PC-9 (cell line): ENCODE data around the gene FOXD4L1. TPM values are rescaled to one million over a fixed set of nuclear protein-coding genes. Genes with fewer than 3 reads are reported as not detected.
"Not testable (repeated sequence)": the region's sequence is repeated elsewhere in the genome, so short reads cannot be mapped to it uniquely, and the experiment has no call there.

Experiments
- Bru-seq: library from RNA; stranded (reverse); fragments of 400-500 nt; gene quantifications from one replicate; lab custom pipeline; 2021; lab: Mats Ljungman, UMichigan
- BruChase-seq, 2 experiments: library from RNA; stranded (reverse); fragments of 400-500 nt; gene quantifications; one replicate each; lab custom pipeline; 2021; lab: Mats Ljungman, UMichigan
- BruUV-seq: library from RNA; stranded (reverse); fragments of 400-500 nt; replicated peaks from 2 replicates; lab custom pipeline; 2021; lab: Mats Ljungman, UMichigan
- CTCF ChIA-PET: fragments of 300-600 bp; sonication (Branson Sonifier 250); formaldehyde crosslinking; loops from one replicate; lab custom pipeline; 2022; ENCODE audit warnings: antibody characterized with exemption; lab: Charles Lee
- POLR2A ChIA-PET: fragments of 300-600 bp; sonication (Branson Sonifier 250); formaldehyde crosslinking; loops from one replicate; lab custom pipeline; 2022; ENCODE audit warnings: antibody characterized with exemption; ENCODE audit not compliant: unreplicated experiment; lab: Charles Lee
- DNase-seq, 2 experiments: peaks; one replicate each; pipeline versions ENCODE4 v3.0.0 to v3.0.0-alpha.2; 2015 to 2022; ENCODE audit warnings: mixed read lengths in 1 of 2
- H2AFZ ChIP-seq: fragments of 200-600 bp; sonication (generic); 2 replicates; pipeline ENCODE4 v1.8.1; 2017; ENCODE audit warnings: antibody characterized with exemption
- H3F3A ChIP-seq: fragments of 200-600 bp; sonication (generic); 2 replicates; pipeline ENCODE4 v1.8.1; 2017; ENCODE audit warnings: antibody characterized with exemption, mild to moderate bottlenecking, low read depth; ENCODE audit not compliant: insufficient read depth
- H3K27ac ChIP-seq: fragments of 200-600 bp; sonication (generic); 2 replicates; pipeline ENCODE4 v1.6.1; 2016; ENCODE audit warnings: mixed run types
- H3K27me3 ChIP-seq: fragments of 200-600 bp; sonication (generic); 2 replicates; pipeline ENCODE4 v1.6.1; 2016; ENCODE audit warnings: low read depth, mixed run types; ENCODE audit not compliant: insufficient read depth
- H3K36me3 ChIP-seq: fragments of 200-600 bp; sonication (generic); 2 replicates; pipeline ENCODE4 v1.6.1; 2016; ENCODE audit warnings: low read depth, mixed run types
- H3K4me1 ChIP-seq: fragments of 200-600 bp; sonication (generic); replicated peaks from 2 replicates; pipeline ENCODE4 v1.6.1; 2016; ENCODE audit warnings: mixed run types; ENCODE audit not compliant: insufficient read depth
- H3K4me2 ChIP-seq: fragments of 200-600 bp; sonication (generic); 2 replicates; pipeline ENCODE4 v1.6.1; 2017; ENCODE audit warnings: mixed run types
- H3K4me3 ChIP-seq: fragments of 200-600 bp; sonication (generic); 2 replicates; pipeline ENCODE4 v1.6.1; 2016; ENCODE audit warnings: mixed run types
- H3K79me2 ChIP-seq: fragments of 200-600 bp; sonication (generic); 2 replicates; pipeline ENCODE4 v1.6.1; 2017; ENCODE audit warnings: low read depth, mixed run types
- H3K9me2 ChIP-seq: fragments of 200-600 bp; sonication (generic); 2 replicates; pipeline ENCODE4 v1.8.1; 2017; ENCODE audit warnings: mild to moderate bottlenecking; ENCODE audit not compliant: insufficient read depth
- H3K9me3 ChIP-seq: fragments of 200-600 bp; sonication (generic); 2 replicates; pipeline ENCODE4 v1.8.1; 2016; ENCODE audit warnings: low read depth; ENCODE audit not compliant: insufficient read depth
- H4K20me1 ChIP-seq: fragments of 200-600 bp; sonication (generic); 2 replicates; pipeline ENCODE4 v1.8.1; 2017; ENCODE audit not compliant: insufficient read depth
- intact Hi-C: fragments of 100-400 bp; cut with micrococcal nuclease; formaldehyde crosslinking; loops from one replicate; pipeline ENCODE4 v1.10.0; 2022; ENCODE audit not compliant: unreplicated experiment
- long read RNA-seq: library from polyadenylated mRNA; stranded (forward); transcript quantifications from one replicate; pipeline ENCODE4 v2.0.0, GENCODE V29; 2022
- total RNA-seq: library from RNA; stranded (reverse); gene quantifications from 2 replicates; pipeline ENCODE4 v1.2.3, GENCODE V29; 2021

The FOXD4L1 gene
- 0.28 and 0.43 TPM in 2 replicates for total RNA-seq
- Bru-seq, nascent RNA, result percentile 34 among the genes with signal in this experiment
- BruChase-seq, experiment 1, labeled RNA remaining after a 2-hour chase, result percentile 40 among the genes with signal in this experiment
- BruChase-seq, experiment 2, labeled RNA remaining after a 6-hour chase, result percentile 46 among the genes with signal in this experiment
- long read RNA-seq, result 0 reads

GRCh38 chr2:113498365-113498764 lies at the start of gene FOXD4L1:
TSS of gene FOXD4L1 (plus strand) at chr2:113498665. CDS start at chr2:113499257, 592 bp downstream.
- H2AFZ ChIP-seq, H4K20me1 ChIP-seq, H3K9me3 ChIP-seq, H3K27ac ChIP-seq, BruUV-seq, H3F3A ChIP-seq, H3K4me1 ChIP-seq, DNase-seq, H3K27me3 ChIP-seq, intact Hi-C loops, CTCF ChIA-PET, POLR2A ChIA-PET, H3K9me2 ChIP-seq, H3K36me3 ChIP-seq, H3K79me2 ChIP-seq, H3K4me2 ChIP-seq, H3K4me3 ChIP-seq: not testable (repeated sequence)

- POLR2A ChIA-PET, H3K36me3 ChIP-seq, H4K20me1 ChIP-seq, H3K9me2 ChIP-seq, H3K4me2 ChIP-seq, H3K27me3 ChIP-seq, H3K4me3 ChIP-seq, DNase-seq, H3F3A ChIP-seq, H3K27ac ChIP-seq, H3K79me2 ChIP-seq, CTCF ChIA-PET, BruUV-seq, H2AFZ ChIP-seq, intact Hi-C loops, H3K4me1 ChIP-seq, H3K9me3 ChIP-seq: not testable (repeated sequence)
Measured at GRCh38 chr2:113465770-113466169, 32.7 kb upstream of the FOXD4L1 start.

GRCh38 chr2:113476688-113477368 lies 21.6 kb upstream of the FOXD4L1 start:
- intact Hi-C loops, H4K20me1 ChIP-seq, H3K9me3 ChIP-seq, POLR2A ChIA-PET, H3F3A ChIP-seq, H3K4me3 ChIP-seq, CTCF ChIA-PET, H3K4me2 ChIP-seq, H3K4me1 ChIP-seq, H3K36me3 ChIP-seq, H3K27me3 ChIP-seq, H2AFZ ChIP-seq, H3K27ac ChIP-seq, BruUV-seq, DNase-seq, H3K79me2 ChIP-seq, H3K9me2 ChIP-seq: not testable (repeated sequence)

GRCh38 chr2:113496527-113496926 lies 1.9 kb upstream of the FOXD4L1 start:
- BruUV-seq, intact Hi-C loops: not testable (repeated sequence)

GRCh38 chr2:113499019-113499885 lies 787 bp downstream of the FOXD4L1 start:
- H3K36me3 ChIP-seq, H3K27me3 ChIP-seq, POLR2A ChIA-PET, H3K79me2 ChIP-seq, H3K4me3 ChIP-seq, H2AFZ ChIP-seq, H3K4me2 ChIP-seq, H3K27ac ChIP-seq, H4K20me1 ChIP-seq, DNase-seq, BruUV-seq, H3F3A ChIP-seq, H3K4me1 ChIP-seq, CTCF ChIA-PET, H3K9me2 ChIP-seq, H3K9me3 ChIP-seq, intact Hi-C loops: not testable (repeated sequence)

More at GRCh38 chr2:113496527-113496926, 1.9 kb upstream of the FOXD4L1 start:
- H3K9me2 ChIP-seq, H3K36me3 ChIP-seq, H3K79me2 ChIP-seq, DNase-seq, H3F3A ChIP-seq, H3K4me1 ChIP-seq, H2AFZ ChIP-seq, POLR2A ChIA-PET, H4K20me1 ChIP-seq, H3K4me3 ChIP-seq, H3K4me2 ChIP-seq, H3K27ac ChIP-seq, H3K9me3 ChIP-seq, H3K27me3 ChIP-seq, CTCF ChIA-PET: not testable (repeated sequence)

GRCh38 chr2:113499886-113500722 lies 1.6 kb downstream of the FOXD4L1 start:
- H3K9me2 ChIP-seq, BruUV-seq, H3K79me2 ChIP-seq, H3K27ac ChIP-seq, intact Hi-C loops, H3K27me3 ChIP-seq, POLR2A ChIA-PET, H3K4me2 ChIP-seq, DNase-seq, CTCF ChIA-PET, H3F3A ChIP-seq, H2AFZ ChIP-seq, H3K36me3 ChIP-seq, H3K9me3 ChIP-seq, H4K20me1 ChIP-seq, H3K4me1 ChIP-seq, H3K4me3 ChIP-seq: not testable (repeated sequence)
